Tongue (tissue), 2 donors: ENCODE results near the gene VIL1. TPM values are rescaled to one million over a fixed set of nuclear protein-coding genes. Genes with fewer than 3 reads are reported as not detected.
A peak's percentile ranks its signal among the peaks of the same experiment; 100 is the strongest.

ENCODE experiments used
- DNase-seq: peaks from one replicate; pipeline ENCODE4 v3.0.0-alpha.2; 2015
- total RNA-seq: library from RNA; depleted of rRNA; stranded (reverse); fragments of >200 nt; gene quantifications from one replicate; pipeline ENCODE4 v1.2.3, GENCODE V29; 2014

VIL1 gene
- not detected for total RNA-seq

GRCh38 chr2:218418717-218419458 lies at the start of gene VIL1:
Gene VIL1, plus strand, starts transcription at chr2:218419123. Its CDS starts 4,656 bp downstream, at chr2:218423779.
- DNase-seq, result no peak

GRCh38 chr2:218369330-218369729 lies 49.6 kb upstream of the VIL1 start:
- DNase-seq, result peak; percentile 46

- no peak for DNase-seq
Measured at GRCh38 chr2:218370410-218371063, 48.4 kb upstream of the VIL1 start.

GRCh38 chr2:218371983-218372350 lies 47.0 kb upstream of the VIL1 start:
- no peak for DNase-seq

GRCh38 chr2:218374795-218375194 lies 44.1 kb upstream of the VIL1 start:
- no peak for DNase-seq

- DNase-seq, result peak; percentile 64
Measured at GRCh38 chr2:218375212-218375611, 43.7 kb upstream of the VIL1 start.

- no peak for DNase-seq
Measured at GRCh38 chr2:218378053-218378452, 40.9 kb upstream of the VIL1 start.

- DNase-seq, result no peak
Measured at GRCh38 chr2:218381916-218382366, 37.0 kb upstream of the VIL1 start, which contains the start of gene SLC11A1. Gene SLC11A1, plus strand, starts transcription at chr2:218382273. Its CDS starts 96 bp downstream, at chr2:218382369.

GRCh38 chr2:218382785-218383184 lies 36.1 kb upstream of the VIL1 start:
- no peak for DNase-seq

- peak; percentile 55 for DNase-seq
Measured at GRCh38 chr2:218383892-218384519, 34.9 kb upstream of the VIL1 start.

GRCh38 chr2:218384975-218385374 lies 33.9 kb upstream of the VIL1 start:
- no peak for DNase-seq

GRCh38 chr2:218386505-218387368 lies 32.2 kb upstream of the VIL1 start:
- no peak for DNase-seq

GRCh38 chr2:218387369-218388194 lies 31.3 kb upstream of the VIL1 start:
- DNase-seq, result peak; percentile 90

GRCh38 chr2:218389333-218390150 lies 29.4 kb upstream of the VIL1 start:
- DNase-seq, result no peak

- DNase-seq, result no peak
Measured at GRCh38 chr2:218391202-218391601, 27.7 kb upstream of the VIL1 start.

GRCh38 chr2:218392459-218392858 lies 26.5 kb upstream of the VIL1 start:
- DNase-seq, result no peak

- no peak for DNase-seq
Measured at GRCh38 chr2:218392891-218393462, 25.9 kb upstream of the VIL1 start.

GRCh38 chr2:218393750-218394290 lies 25.1 kb upstream of the VIL1 start:
- no peak for DNase-seq

GRCh38 chr2:218394298-218395089 lies 24.4 kb upstream of the VIL1 start:
- DNase-seq, result no peak
